HUES64 (cell line): ENCODE measurements around the gene CACNA2D2.

Source experiments
- H3K27ac ChIP-seq: 2 replicates; pipeline ENCODE4 v1.7.0; 2013; ENCODE audit warnings: low read depth, low read length, inconsistent platforms
- H3K27me3 ChIP-seq: 2 replicates; pipeline ENCODE4 v1.6.1; 2013; ENCODE audit warnings: mild to moderate bottlenecking, low read length; ENCODE audit not compliant: insufficient read depth
- H3K36me3 ChIP-seq: 2 replicates; pipeline ENCODE4 v1.6.1; 2013; ENCODE audit warnings: mild to moderate bottlenecking, low read length; ENCODE audit not compliant: insufficient read depth
- H3K4me1 ChIP-seq: 2 replicates; pipeline ENCODE4 v1.6.1; 2013; ENCODE audit warnings: mild to moderate bottlenecking, low read length, moderate library complexity; ENCODE audit not compliant: insufficient read depth
- H3K4me3 ChIP-seq: 2 replicates; pipeline ENCODE4 v1.5.1; 2013; ENCODE audit warnings: mild to moderate bottlenecking, low read length, moderate library complexity
- H3K9ac ChIP-seq: 2 replicates; pipeline ENCODE4 v1.6.1; 2013; ENCODE audit warnings: mild to moderate bottlenecking, low read depth, low read length
- H3K9me3 ChIP-seq: 2 replicates; pipeline ENCODE4 v1.6.1; 2013; ENCODE audit warnings: low read depth, low read length; ENCODE audit not compliant: insufficient read depth
- WGBS: fragments of 150-250, 120-280 bp; methylation state at CpG from one replicate; pipeline ENCODE4 v1.1.7; 2013; ENCODE audit warnings: missing lambda C conversion rate; 5-methylcytosine and 5-hydroxymethylcytosine counted together

The CACNA2D2 gene

DNA sequence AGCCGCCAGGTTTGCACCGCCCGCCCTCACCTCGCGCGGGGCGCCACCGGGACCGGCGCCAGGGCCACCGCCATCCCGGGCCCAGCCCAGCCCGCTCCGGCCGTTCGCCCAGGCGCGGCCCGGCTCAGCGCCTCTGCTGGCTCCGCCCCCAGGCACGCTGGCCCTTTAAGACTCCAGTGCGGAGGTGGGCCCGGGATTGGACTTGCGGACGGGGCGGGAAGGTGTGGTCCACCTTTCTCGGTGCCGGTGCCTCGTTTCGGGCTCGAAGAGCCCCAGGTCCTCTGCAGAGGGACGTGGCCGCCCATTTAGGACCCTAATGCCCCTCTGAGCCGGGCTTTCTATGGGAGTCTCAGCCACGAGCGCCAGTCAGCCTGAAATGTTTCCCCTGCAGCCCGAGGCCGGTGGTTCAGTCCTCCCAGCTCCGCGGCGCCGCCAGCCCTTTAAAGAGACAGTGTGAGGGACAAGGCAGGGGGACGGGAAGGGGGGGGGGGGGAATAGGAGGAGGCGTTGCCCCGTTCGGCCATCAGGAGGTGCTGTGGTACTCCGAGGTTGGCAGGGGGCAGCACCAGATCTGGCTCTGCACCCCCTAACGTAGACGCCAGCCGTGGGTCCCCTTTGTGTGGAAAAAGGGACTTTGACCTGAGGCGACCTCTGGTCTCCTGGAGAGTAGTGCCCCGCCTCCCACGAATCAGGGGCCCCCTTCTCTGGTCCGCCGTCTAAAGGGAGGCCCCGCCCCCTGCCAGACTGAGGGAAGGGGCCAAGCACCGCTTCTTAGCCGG, 181.9 kb downstream of the CACNA2D2 start:
- under 1% methylated on average over 58 of the region's 59 CpGs for WGBS
- H3K36me3 ChIP-seq = peaks cover 52% of the 10 kb centered on the region
- peak overlapping the region; percentile 92 for H3K4me3 ChIP-seq
- H3K9ac ChIP-seq = peak overlapping the region; percentile 95
- peak overlapping the region; percentile 99 for H3K27ac ChIP-seq
- no peaks in the 10 kb centered on the region for H3K27me3 ChIP-seq
- H3K9me3 ChIP-seq = no peaks in the 10 kb centered on the region
- peaks cover 17% of the 10 kb centered on the region for H3K4me1 ChIP-seq

DNA sequence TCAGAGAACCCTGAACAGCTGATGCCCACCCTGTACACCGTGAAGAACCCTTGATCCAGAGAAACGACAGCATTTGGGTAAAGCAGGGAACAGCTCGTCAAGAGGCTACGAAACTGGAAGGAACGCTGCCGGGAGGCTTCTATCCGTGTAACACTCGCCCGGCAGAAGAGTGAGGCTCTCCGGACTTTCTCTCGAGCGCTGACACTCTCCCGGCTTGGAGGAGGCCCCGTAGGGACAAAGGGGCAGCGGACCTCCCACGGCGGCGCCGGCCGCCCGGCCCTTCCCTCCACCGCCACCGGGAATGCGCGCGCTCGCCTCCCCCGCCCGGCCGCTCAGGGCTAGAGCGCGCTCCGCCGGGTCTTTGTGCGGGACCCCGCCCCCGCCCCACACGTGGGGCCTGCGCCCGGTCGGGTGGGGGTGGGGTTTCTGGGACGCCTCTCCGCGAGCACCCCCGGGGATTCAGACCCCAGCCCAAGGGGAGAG, 182.5 kb downstream of the CACNA2D2 start:
- H3K36me3 ChIP-seq = peaks cover 52% of the 10 kb centered on the region
- peak overlapping the region; percentile 95 for H3K9ac ChIP-seq
- no peaks in the 10 kb centered on the region for H3K27me3 ChIP-seq
- WGBS = under 1% methylated on average over 45 of the region's 45 CpGs
- H3K4me3 ChIP-seq = peak overlapping the region; percentile 92
- peaks cover 18% of the 10 kb centered on the region for H3K4me1 ChIP-seq
- peak overlapping the region; percentile 99 for H3K27ac ChIP-seq
- H3K9me3 ChIP-seq = no peaks in the 10 kb centered on the region

- WGBS = 93% methylated on average over 29 of the region's 29 CpGs
- H3K9ac ChIP-seq = peak overlapping the region; percentile 95
- peak overlapping the region; percentile 92 for H3K4me3 ChIP-seq
- peaks cover 44% of the 10 kb centered on the region for H3K36me3 ChIP-seq
- H3K4me1 ChIP-seq = peaks cover 18% of the 10 kb centered on the region
- H3K27ac ChIP-seq = no peak overlapping the region; the same call in 1 of the 2 replicates
- H3K27me3 ChIP-seq = no peaks in the 10 kb centered on the region
- H3K9me3 ChIP-seq = no peaks in the 10 kb centered on the region
Measured at GRCh38 chr3:50319894-50320625, 183.4 kb downstream of the CACNA2D2 start.

DNA sequence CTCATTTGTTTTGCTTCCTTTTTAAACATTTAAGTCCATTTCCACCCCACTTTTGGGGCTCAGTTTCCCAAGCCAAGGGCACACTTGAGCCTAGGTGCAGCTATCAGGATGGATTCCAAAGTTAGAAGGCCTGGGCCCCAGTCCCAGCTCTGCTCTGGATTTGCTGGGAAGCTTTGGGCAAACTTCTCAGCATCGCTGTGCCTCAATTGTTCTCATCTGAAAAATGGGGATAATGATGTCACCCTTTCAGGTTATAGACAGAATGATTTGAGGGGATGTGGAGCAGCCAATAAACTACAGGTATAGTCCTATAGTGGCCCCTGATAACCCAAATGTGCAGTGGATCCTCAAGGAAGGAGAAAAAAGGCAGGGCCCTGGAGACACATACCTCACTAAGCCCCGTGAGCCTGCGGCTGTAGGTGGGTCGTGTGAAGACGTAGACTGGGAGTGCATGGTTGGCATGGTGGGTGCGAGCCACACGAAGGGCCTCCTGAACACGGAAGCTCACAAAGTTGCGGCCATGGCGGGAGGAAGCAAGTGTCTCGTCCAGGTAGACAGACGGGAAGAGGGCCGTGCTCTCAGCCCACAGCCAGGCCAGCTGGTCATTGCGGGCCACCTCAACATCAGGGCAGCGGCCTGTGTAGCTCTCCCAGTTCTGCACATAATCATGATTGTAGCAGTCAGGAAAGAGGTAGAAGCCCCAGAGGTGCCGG, 184.1 kb downstream of the CACNA2D2 start:
- WGBS = 94% methylated on average over 16 of the region's 16 CpGs
- H3K4me1 ChIP-seq = peaks cover 18% of the 10 kb centered on the region
- H3K27me3 ChIP-seq = no peaks in the 10 kb centered on the region
- no peak overlapping the region for H3K9ac ChIP-seq
- H3K36me3 ChIP-seq = peaks cover 40% of the 10 kb centered on the region
- H3K4me3 ChIP-seq = no peak overlapping the region
- no peaks in the 10 kb centered on the region for H3K9me3 ChIP-seq
- no peak overlapping the region for H3K27ac ChIP-seq

DNA sequence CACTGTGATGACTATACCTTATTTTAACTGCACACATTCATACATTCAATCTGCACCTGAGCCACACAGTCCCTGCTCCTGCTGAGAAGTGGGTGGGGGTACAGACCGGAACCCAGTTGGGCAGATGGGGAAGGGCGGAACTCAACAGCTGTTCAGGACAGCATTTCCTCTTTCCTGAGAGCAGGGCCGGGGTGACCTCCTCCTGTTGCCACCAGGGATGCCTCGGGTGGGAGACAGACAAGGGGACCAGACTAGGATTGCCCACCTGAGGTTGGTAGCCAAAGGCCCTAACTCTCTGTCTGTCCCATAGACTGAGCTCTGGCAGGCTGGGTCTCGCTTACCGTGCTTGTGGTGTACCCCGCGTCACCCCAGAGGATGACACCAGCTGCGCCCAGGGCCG, 184.8 kb downstream of the CACNA2D2 start:
- no peak overlapping the region for H3K9ac ChIP-seq
- no peak overlapping the region for H3K27ac ChIP-seq
- peaks cover 40% of the 10 kb centered on the region for H3K36me3 ChIP-seq

GRCh38 chr3:50318163-50318562, 185.3 kb downstream of the CACNA2D2 start:
- Histone ChIP-seq H3K9me3 (no peaks in the 10 kb centered on the region), H3K9ac (no peak overlapping the region), H3K4me1 (peaks cover 15% of the 10 kb centered on the region), H3K4me3 (no peak overlapping the region), H3K27me3 (no peaks in the 10 kb centered on the region), H3K27ac (no peak overlapping the region), H3K36me3 (peaks cover 40% of the 10 kb centered on the region)
- WGBS = 95% methylated on average over 11 of the region's 11 CpGs

More for the DNA sequence above, 184.8 kb downstream of the CACNA2D2 start:
- Histone ChIP-seq H3K27me3 (no peaks in the 10 kb centered on the region), H3K9me3 (no peaks in the 10 kb centered on the region), H3K4me3 (no peak overlapping the region), H3K4me1 (peaks cover 18% of the 10 kb centered on the region)
- 96% methylated on average over 10 of the region's 10 CpGs for WGBS

DNA sequence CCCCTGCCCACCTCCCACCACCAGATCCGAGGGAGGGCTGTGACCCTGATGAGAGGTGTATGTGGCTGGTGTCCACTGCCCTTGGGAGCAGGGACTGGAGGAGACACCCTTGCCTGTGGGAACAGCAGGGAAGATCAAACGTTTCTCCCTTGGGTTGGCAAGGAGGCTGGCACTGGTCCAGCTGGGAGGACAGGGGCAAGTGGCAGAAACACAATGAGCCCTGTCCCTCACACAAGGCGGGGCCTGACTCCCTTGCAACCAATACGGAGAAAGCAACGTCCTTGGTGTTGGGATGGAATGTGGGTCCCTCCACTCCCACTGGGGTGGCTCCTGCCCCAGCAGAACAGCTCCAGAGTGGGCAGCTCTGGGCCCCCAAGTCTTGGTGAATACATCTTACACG, 186.1 kb downstream of the CACNA2D2 start:
- WGBS = 86% methylated on average over 6 of the region's 6 CpGs
- H3K27ac ChIP-seq = no peak overlapping the region
- no peak overlapping the region for H3K4me3 ChIP-seq
- H3K36me3 ChIP-seq = peaks cover 40% of the 10 kb centered on the region
- H3K9me3 ChIP-seq = no peaks in the 10 kb centered on the region
- H3K4me1 ChIP-seq = peaks cover 11% of the 10 kb centered on the region; the same call in 1 of the 2 replicates
- H3K9ac ChIP-seq = no peak overlapping the region
- no peaks in the 10 kb centered on the region for H3K27me3 ChIP-seq

DNA sequence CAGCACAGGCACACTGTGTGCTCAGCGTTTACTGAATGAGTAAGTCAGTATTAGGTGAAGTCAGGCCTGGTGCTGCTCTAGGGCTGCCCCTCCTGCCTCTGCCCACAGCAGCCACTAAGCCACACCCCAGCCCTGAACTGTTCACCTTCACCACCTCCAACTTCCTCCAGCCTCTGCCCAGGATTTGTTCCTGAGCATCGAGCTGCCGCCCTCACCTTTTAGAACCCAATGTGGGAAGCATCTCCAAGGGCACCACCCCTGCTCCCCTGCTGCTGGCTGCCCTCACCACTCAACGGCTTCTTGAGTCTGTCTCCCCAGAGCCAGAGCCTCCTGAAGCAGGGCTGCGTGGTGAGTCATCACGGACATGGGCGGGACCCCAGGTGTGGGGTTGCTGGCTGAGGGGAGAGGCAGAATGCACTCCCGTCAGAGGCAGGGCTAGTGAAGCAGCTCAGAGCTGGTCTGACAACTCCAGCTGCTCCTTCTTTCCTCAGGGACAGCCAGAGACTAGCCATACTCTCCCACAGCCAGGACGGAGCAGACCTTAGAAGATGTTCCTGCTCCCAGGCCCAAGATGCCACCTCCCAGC, 186.7 kb downstream of the CACNA2D2 start:
- 71% methylated on average over 9 of the region's 9 CpGs for whole genome bisulfite sequencing
- H3K9me3 ChIP-seq = no peaks in the 10 kb centered on the region
- H3K4me3 ChIP-seq = no peak overlapping the region
- H3K27me3 ChIP-seq = no peaks in the 10 kb centered on the region
- H3K36me3 ChIP-seq = peaks cover 40% of the 10 kb centered on the region
- H3K27ac ChIP-seq = no peak overlapping the region
- peaks cover 11% of the 10 kb centered on the region; the same call in 1 of the 2 replicates for H3K4me1 ChIP-seq
- H3K9ac ChIP-seq = no peak overlapping the region

GRCh38 chr3:50314816-50315215, 188.6 kb downstream of the CACNA2D2 start:
- no peak overlapping the region for H3K27ac ChIP-seq
- WGBS = 93% methylated on average over 4 of the region's 4 CpGs

GRCh38 chr3:50314342-50314741, 189.1 kb downstream of the CACNA2D2 start:
- H3K9me3 ChIP-seq = peaks cover 7% of the 10 kb centered on the region
- H3K27ac ChIP-seq = no peak overlapping the region
- H3K4me1 ChIP-seq = 0 out of 2 replicates have a peak, but pooled peaks cover 5% of the 10 kb centered on the region
- H3K4me3 ChIP-seq = no peak overlapping the region
- 93% methylated on average over 3 of the region's 3 CpGs for WGBS
- no peaks in the 10 kb centered on the region for H3K27me3 ChIP-seq
- peaks cover 33% of the 10 kb centered on the region for H3K36me3 ChIP-seq
- H3K9ac ChIP-seq = no peak overlapping the region

More at GRCh38 chr3:50314816-50315215, 188.6 kb downstream of the CACNA2D2 start:
- H3K4me1 ChIP-seq = 0 out of 2 replicates have a peak, but pooled peaks cover 5% of the 10 kb centered on the region
- H3K4me3 ChIP-seq = no peak overlapping the region
- H3K9ac ChIP-seq = no peak overlapping the region
- H3K9me3 ChIP-seq = peaks cover 2% of the 10 kb centered on the region; the same call in 1 of the 2 replicates
- H3K36me3 ChIP-seq = peaks cover 36% of the 10 kb centered on the region
- H3K27me3 ChIP-seq = no peaks in the 10 kb centered on the region
